IMR-90 (cell line): ENCODE measurements around the gene PLCL1. TPM values are rescaled to one million over a fixed set of nuclear protein-coding genes. Genes with fewer than 3 reads are reported as not detected.

Experiments used
- ATAC-seq: fragments of 200-7000 bp; cut with Tn5 transposase; 2 replicates; pipeline ENCODE4 v1.9.1; 2020; ENCODE audit warnings: low read depth, mild to moderate bottlenecking, moderate library complexity
- BruUV-seq: library from RNA; stranded (reverse); fragments of 400-500 nt; replicated peaks from 2 replicates; lab custom pipeline; 2021; lab: Mats Ljungman, UMichigan
- CTCF ChIA-PET: fragments of 300-600 bp; formaldehyde crosslinking; extraction: SDS; loops from one replicate; lab custom pipeline; 2021; ENCODE audit warnings: antibody characterized with exemption; lab: Yijun Ruan, JAX
- POLR2A ChIA-PET: fragments of 300-600 bp; sonication (Branson Sonifier 250); formaldehyde crosslinking; loops from one replicate; lab custom pipeline; 2022; ENCODE audit warnings: antibody characterized with exemption; ENCODE audit not compliant: unreplicated experiment; lab: Charles Lee
- DNase-seq: peaks from one replicate; pipeline ENCODE4 v3.0.0; 2013
- H2AFZ ChIP-seq: replicated peaks from 2 replicates; pipeline ENCODE3; 2013; ENCODE audit warnings: low read length, mild to moderate bottlenecking; ENCODE audit not compliant: poor library complexity
- H2AK5ac ChIP-seq: 2 replicates; pipeline ENCODE4 v1.6.1; 2013; ENCODE audit warnings: low read depth, low read length, inconsistent platforms
- H2AK9ac ChIP-seq: replicated peaks from 2 replicates; pipeline ENCODE3; 2013; ENCODE audit warnings: mild to moderate bottlenecking, low read depth, low read length, moderate library complexity; ENCODE audit not compliant: poor library complexity
- H2BK120ac ChIP-seq: 2 replicates; pipeline ENCODE4 v1.6.1; 2013; ENCODE audit warnings: low read depth, low read length, inconsistent platforms
- H2BK15ac ChIP-seq: 3 replicates; pipeline ENCODE4 v1.6.1; 2013; ENCODE audit warnings: low read depth, low read length, inconsistent platforms
- H2BK20ac ChIP-seq: 2 replicates; pipeline ENCODE4 v1.6.1; 2013; ENCODE audit warnings: low read depth, mild to moderate bottlenecking, inconsistent platforms, low read length, moderate library complexity
- H2BK5ac ChIP-seq: 2 replicates; pipeline ENCODE4 v1.6.1; 2013; ENCODE audit warnings: mild to moderate bottlenecking, low read depth, low read length, inconsistent platforms; ENCODE audit not compliant: poor library complexity, severe bottlenecking
- H3K14ac ChIP-seq: replicated peaks from 2 replicates; pipeline ENCODE4 v1.6.1; 2013; ENCODE audit warnings: low read depth, low read length, inconsistent platforms
- H3K18ac ChIP-seq: 2 replicates; pipeline ENCODE4 v1.6.1; 2013; ENCODE audit warnings: low read depth, low read length, control low read depth
- H3K23ac ChIP-seq: 2 replicates; pipeline ENCODE4 v1.6.1; 2013; ENCODE audit warnings: low read depth, low read length, inconsistent platforms
- H3K27ac ChIP-seq: 2 replicates; pipeline ENCODE4 v1.5.1; 2013; ENCODE audit warnings: mild to moderate bottlenecking, control low read depth, low read length; ENCODE audit not compliant: insufficient read depth
- H3K27me3 ChIP-seq: 2 replicates; pipeline ENCODE4 v1.6.1; 2013; ENCODE audit warnings: low read length; ENCODE audit not compliant: control insufficient read depth, insufficient read depth
- H3K36me3 ChIP-seq: 2 replicates; pipeline ENCODE4 v1.6.1; 2013; ENCODE audit warnings: low read length, mixed read lengths; ENCODE audit not compliant: control insufficient read depth, insufficient read depth
- H3K4ac ChIP-seq: 2 replicates; pipeline ENCODE4 v1.6.1; 2013; ENCODE audit warnings: low read depth, low read length, inconsistent platforms
- H3K4me1 ChIP-seq: 2 replicates; pipeline ENCODE4 v1.6.1; 2013; ENCODE audit warnings: low read length, mixed read lengths; ENCODE audit not compliant: control insufficient read depth, insufficient read depth
- H3K4me2 ChIP-seq: 2 replicates; pipeline ENCODE4 v1.6.1; 2013; ENCODE audit warnings: low read depth, mild to moderate bottlenecking, control low read depth, low read length, moderate library complexity
- H3K4me3 ChIP-seq: 2 replicates; pipeline ENCODE4 v1.5.1; 2013; ENCODE audit warnings: low read depth, mild to moderate bottlenecking, control low read depth, low read length, moderate library complexity; ENCODE audit not compliant: insufficient read depth
- H3K56ac ChIP-seq: 2 replicates; pipeline ENCODE4 v1.6.1; 2013; ENCODE audit warnings: low read length, inconsistent platforms; ENCODE audit not compliant: insufficient read depth; ENCODE audit errors: extremely low read depth
- H3K79me1 ChIP-seq, 2 experiments: 2 replicates each; pipeline ENCODE4 v1.6.1; 2013; ENCODE audit warnings: low read length in 2 of 2, inconsistent platforms in 1 of 2, low read depth in 1 of 2
- H3K9ac ChIP-seq: 2 replicates; pipeline ENCODE4 v1.6.1; 2013; ENCODE audit warnings: low read depth, low read length, control low read depth
- H3K9me1 ChIP-seq: 2 replicates; pipeline ENCODE4 v1.6.1; 2013; ENCODE audit warnings: low read length, inconsistent platforms; ENCODE audit not compliant: insufficient read depth
- H3K9me3 ChIP-seq: 2 replicates; pipeline ENCODE4 v1.6.1; 2013; ENCODE audit warnings: low read length; ENCODE audit not compliant: control insufficient read depth, insufficient read depth
- H4K20me1 ChIP-seq: 2 replicates; pipeline ENCODE4 v1.6.1; 2013; ENCODE audit warnings: low read length, inconsistent platforms; ENCODE audit not compliant: insufficient read depth
- H4K5ac ChIP-seq: 2 replicates; pipeline ENCODE4 v1.6.1; 2013; ENCODE audit warnings: mild to moderate bottlenecking, low read depth, low read length, control low read depth
- H4K8ac ChIP-seq, 2 experiments: 2 replicates each; pipeline ENCODE4 v1.6.1; 2013; ENCODE audit warnings: low read depth in 2 of 2, low read length in 2 of 2, control low read depth in 1 of 2, inconsistent platforms in 1 of 2
- H4K91ac ChIP-seq: 2 replicates; pipeline ENCODE4 v1.6.1; 2013; ENCODE audit warnings: low read depth, low read length, inconsistent platforms; ENCODE audit not compliant: insufficient read depth
- CEBPB ChIP-seq: IDR thresholded peaks from 2 replicates; pipeline ENCODE4 v1.6.1; 2012; ENCODE audit warnings: low read depth, low read length, improper control_type of control experiment
- ELK1 ChIP-seq: fragments of 150-350 bp; IDR thresholded peaks from 2 replicates; pipeline ENCODE4 v1.6.1; 2016; ENCODE audit warnings: low read depth, mild to moderate bottlenecking, low read length, moderate library complexity, borderline replicate concordance
- MAFK ChIP-seq: IDR thresholded peaks from 2 replicates; pipeline ENCODE4 v1.6.1; 2012; ENCODE audit warnings: low read depth, low read length, improper control_type of control experiment
- MAZ ChIP-seq: IDR thresholded peaks from 2 replicates; pipeline ENCODE4 v1.6.1; 2012; ENCODE audit warnings: low read depth, mild to moderate bottlenecking, low read length, improper control_type of control experiment, moderate library complexity, borderline replicate concordance
- RCOR1 ChIP-seq: IDR thresholded peaks from 2 replicates; pipeline ENCODE4 v1.6.1; 2012; ENCODE audit warnings: mild to moderate bottlenecking, low read length, improper control_type of control experiment; ENCODE audit not compliant: insufficient replicate concordance
- WGBS, 2 experiments: methylation state at CpG; one replicate each; pipeline versions ENCODE4 v1.1.5 to v1.1.7; 2013; ENCODE audit warnings: missing lambda C conversion rate in 2 of 2; ENCODE audit not compliant: insufficient read length in 1 of 2; ENCODE audit errors: extremely low coverage in 2 of 2; 5-methylcytosine and 5-hydroxymethylcytosine counted together
- dilution Hi-C: fragments of 300-500 bp; cut with HindIII; formaldehyde crosslinking; loops from one replicate; pipeline ENCODE4 v1.14.3; 2018; ENCODE audit warnings: low sequenced_read_pairs; ENCODE audit not compliant: unreplicated experiment
- in situ Hi-C: fragments of 300-500 bp; cut with MboI; formaldehyde crosslinking; loops from 3 replicates; pipeline ENCODE4 v1.14.3; 2019; ENCODE audit warnings: low sequenced_read_pairs, inconsistent platforms, mixed read lengths
- intact Hi-C: fragments of 100-400 bp; cut with micrococcal nuclease; formaldehyde crosslinking; loops from 2 replicates; pipeline ENCODE4 v1.10.0; 2022
- polyA plus RNA-seq, 3 experiments: library from polyadenylated mRNA; depleted of rRNA; stranded (reverse); fragments of >200 nt; gene quantifications; 2 replicates each; pipeline ENCODE4 v1.2.3, GENCODE V29; 2012; ENCODE audit warnings: low replicate concordance in 1 of 3
- total RNA-seq: library from RNA; depleted of rRNA; stranded (reverse); fragments of >200 nt; gene quantifications from 2 replicates; pipeline ENCODE4 v1.2.3, GENCODE V29; 2012
- TF ChIP-seq, protein P1 (sequence below): conservative IDR thresholded peaks from 2 replicates; pipeline ENCODE4 v1.5.1; 2012; ENCODE audit warnings: mild to moderate bottlenecking, low read depth, low read length, improper control_type of control experiment

Gene PLCL1
- total and polyA plus RNA-seq, 2 of the 4 experiments (the other 2 are of a cell fraction) = 0.14 to 0.18 TPM

- Histone ChIP-seq H4K8ac (no peak overlapping the region), H2BK5ac (no peak overlapping the region), H3K9ac (no peak overlapping the region), H3K79me1 (no peaks in the 10 kb centered on the region), H2BK120ac (no peak overlapping the region), H3K4me2 (no peak overlapping the region), H3K27ac (no peak overlapping the region), H2AK9ac (no peak overlapping the region), H3K9me1 (no peaks in the 10 kb centered on the region), H3K18ac (no peak overlapping the region), H3K36me3 (no peaks in the 10 kb centered on the region), H3K23ac (no peak overlapping the region), H2BK20ac (no peak overlapping the region), H3K4me1 (no peaks in the 10 kb centered on the region), H3K14ac (no peak overlapping the region), H2BK15ac (no peak overlapping the region), H4K20me1 (no peaks in the 10 kb centered on the region), H4K91ac (no peak overlapping the region), H3K27me3 (no peaks in the 10 kb centered on the region), H2AK5ac (no peak overlapping the region), H4K5ac (no peak overlapping the region), H3K4ac (no peak overlapping the region), H3K4me3 (no peak overlapping the region), H2AFZ (no peak overlapping the region), H3K9me3 (no peaks in the 10 kb centered on the region), H3K56ac (no peak overlapping the region)
- POLR2A ChIA-PET = no interaction called here
- no peak for DNase-seq
- CTCF ChIA-PET = no interaction called here
- TF ChIP-seq, protein P1, sequence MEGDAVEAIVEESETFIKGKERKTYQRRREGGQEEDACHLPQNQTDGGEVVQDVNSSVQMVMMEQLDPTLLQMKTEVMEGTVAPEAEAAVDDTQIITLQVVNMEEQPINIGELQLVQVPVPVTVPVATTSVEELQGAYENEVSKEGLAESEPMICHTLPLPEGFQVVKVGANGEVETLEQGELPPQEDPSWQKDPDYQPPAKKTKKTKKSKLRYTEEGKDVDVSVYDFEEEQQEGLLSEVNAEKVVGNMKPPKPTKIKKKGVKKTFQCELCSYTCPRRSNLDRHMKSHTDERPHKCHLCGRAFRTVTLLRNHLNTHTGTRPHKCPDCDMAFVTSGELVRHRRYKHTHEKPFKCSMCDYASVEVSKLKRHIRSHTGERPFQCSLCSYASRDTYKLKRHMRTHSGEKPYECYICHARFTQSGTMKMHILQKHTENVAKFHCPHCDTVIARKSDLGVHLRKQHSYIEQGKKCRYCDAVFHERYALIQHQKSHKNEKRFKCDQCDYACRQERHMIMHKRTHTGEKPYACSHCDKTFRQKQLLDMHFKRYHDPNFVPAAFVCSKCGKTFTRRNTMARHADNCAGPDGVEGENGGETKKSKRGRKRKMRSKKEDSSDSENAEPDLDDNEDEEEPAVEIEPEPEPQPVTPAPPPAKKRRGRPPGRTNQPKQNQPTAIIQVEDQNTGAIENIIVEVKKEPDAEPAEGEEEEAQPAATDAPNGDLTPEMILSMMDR = no peak
- TF ChIP-seq MAZ (no peak), RCOR1 (no peak), CEBPB (no peak), ELK1 (no peak), MAFK (no peak)
- ATAC-seq = no peak
- intact Hi-C loops (no loop called here), dilution Hi-C loops (no loop called here), in situ Hi-C loops (no loop called here)
- WGBS, 2 experiments = no CpG with 5 or more reads among the region's 2 CpGs
- no TSS peak for BruUV-seq
Measured at GRCh38 chr2:198073253-198073652, 268.9 kb downstream of the PLCL1 start.
